ENCODE data around the gene ZFAND5. TPM values are rescaled to one million over a fixed set of nuclear protein-coding genes. Genes with fewer than 3 reads are reported as not detected.
A peak's percentile ranks its signal among the peaks of the same experiment; 100 is the strongest.

The ZFAND5 gene
- total and polyA plus RNA-seq, 2 of the 13 experiments (the other 11 are each of a cell fraction or from before 2014, with no cell fraction given): 53.4 to 60.2 TPM

DNA sequence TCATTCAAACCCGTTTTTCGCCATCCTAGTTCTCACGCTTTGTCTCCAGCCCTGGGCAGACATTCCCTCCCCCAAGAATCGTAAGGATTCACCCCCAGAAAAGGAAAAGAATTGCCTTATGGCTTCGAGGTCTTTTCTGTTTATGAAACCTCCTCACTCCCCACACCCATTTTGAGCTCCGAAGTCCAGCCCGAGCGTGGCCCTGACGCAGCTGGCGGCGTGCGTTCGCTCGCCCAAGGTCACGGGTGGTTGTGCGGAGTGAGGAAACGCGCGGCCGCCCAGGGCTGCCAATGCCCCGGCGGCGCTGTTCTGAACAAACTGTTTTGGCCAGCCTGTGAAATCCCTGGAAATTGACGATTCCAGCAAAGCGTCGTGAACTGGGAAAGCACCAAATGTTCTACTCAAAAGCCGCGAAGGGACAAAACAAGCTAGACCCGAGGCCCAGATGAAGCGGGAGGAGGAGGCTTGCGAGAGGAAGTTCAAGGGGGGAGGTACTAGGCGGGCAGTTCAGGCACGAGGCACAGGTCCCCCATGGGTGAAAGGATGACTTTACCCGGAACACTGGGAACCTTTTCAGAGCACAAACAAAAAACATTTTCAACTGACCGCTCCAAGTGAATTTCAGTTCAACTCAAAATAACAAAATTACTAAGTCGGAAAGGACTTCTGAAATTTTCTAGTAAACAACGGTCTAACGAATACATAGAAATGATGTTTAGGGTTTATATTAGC, 683 bp upstream of the ZFAND5 start (continued):
- TF ChIP-seq ZNF841 (CRISPR knock-in tag; IDR thresholded peaks at IDR 0.05; ENCODE audit: borderline replicate concordance) (no peak), NR2F2 (IDR thresholded peaks at IDR 0.05; ENCODE audit: borderline replicate concordance, low read depth) (no peak), MAZ (IDR thresholded peaks at IDR 0.05; ENCODE audit: borderline replicate concordance, low read depth, low read length) (no peak), MAZ (CRISPR knock-in tag; IDR thresholded peaks at IDR 0.05; ENCODE audit: low read depth) (no peak), RNF2 (conservative IDR thresholded peaks at IDR 0.05; ENCODE audit: low read depth) (peak; percentile 82), ZNF792 (CRISPR knock-in tag; IDR thresholded peaks at IDR 0.05) (no peak), ZNF543 (CRISPR knock-in tag; IDR thresholded peaks at IDR 0.05) (0 out of 2 replicates have a peak, but pooled peaks have one; percentile 30), RBM22 (optimal IDR thresholded peaks at IDR 0.05; ENCODE audit: low read length) (no peak), ZFP36L2 (CRISPR knock-in tag; IDR thresholded peaks at IDR 0.05) (no peak), ATAD3A (CRISPR knock-in tag; IDR thresholded peaks at IDR 0.05) (no peak), ZNF75D (CRISPR knock-in tag; IDR thresholded peaks at IDR 0.05; ENCODE audit: borderline replicate concordance) (no peak), RFX3 (CRISPR knock-in tag; IDR thresholded peaks at IDR 0.05) (no peak), ZNF282 (IDR thresholded peaks at IDR 0.05; ENCODE audit: partially characterized antibody) (no peak), TCF12 (IDR thresholded peaks at IDR 0.05) (no peak), TCF12 (CRISPR knock-in tag; IDR thresholded peaks at IDR 0.05) (no peak), ZNF607 (CRISPR knock-in tag; IDR thresholded peaks at IDR 0.05; ENCODE audit: borderline replicate concordance) (no peak), IRF2 (CRISPR knock-in tag; IDR thresholded peaks at IDR 0.05) (no peak), ZFP41 (CRISPR knock-in tag; IDR thresholded peaks at IDR 0.05; ENCODE audit: borderline replicate concordance) (no peak), GTF2F1 (IDR thresholded peaks at IDR 0.05; ENCODE audit: low read length) (no peak), SATB2 (CRISPR knock-in tag; IDR thresholded peaks at IDR 0.05) (no peak), ZFAT (CRISPR knock-in tag; conservative IDR thresholded peaks at IDR 0.05) (no peak), WIZ (CRISPR knock-in tag; IDR thresholded peaks at IDR 0.05) (no peak), TGIF2 (CRISPR knock-in tag; IDR thresholded peaks at IDR 0.05) (no peak), KMT2B (CRISPR knock-in tag; IDR thresholded peaks at IDR 0.05) (no peak), ZFP82 (CRISPR knock-in tag; IDR thresholded peaks at IDR 0.05; ENCODE audit: borderline replicate concordance) (0 out of 2 replicates have a peak, but pooled peaks have one; percentile 20)
- TF ChIP-seq, protein P1, sequence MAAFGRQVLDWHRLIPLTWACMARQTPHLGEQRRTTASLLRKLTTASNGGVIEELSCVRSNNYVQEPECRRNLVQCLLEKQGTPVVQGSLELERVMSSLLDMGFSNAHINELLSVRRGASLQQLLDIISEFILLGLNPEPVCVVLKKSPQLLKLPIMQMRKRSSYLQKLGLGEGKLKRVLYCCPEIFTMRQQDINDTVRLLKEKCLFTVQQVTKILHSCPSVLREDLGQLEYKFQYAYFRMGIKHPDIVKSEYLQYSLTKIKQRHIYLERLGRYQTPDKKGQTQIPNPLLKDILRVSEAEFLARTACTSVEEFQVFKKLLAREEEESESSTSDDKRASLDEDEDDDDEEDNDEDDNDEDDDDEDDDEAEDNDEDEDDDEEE (CRISPR knock-in tag; IDR thresholded peaks at IDR 0.05): no peak
- TF ChIP-seq, protein P2, sequence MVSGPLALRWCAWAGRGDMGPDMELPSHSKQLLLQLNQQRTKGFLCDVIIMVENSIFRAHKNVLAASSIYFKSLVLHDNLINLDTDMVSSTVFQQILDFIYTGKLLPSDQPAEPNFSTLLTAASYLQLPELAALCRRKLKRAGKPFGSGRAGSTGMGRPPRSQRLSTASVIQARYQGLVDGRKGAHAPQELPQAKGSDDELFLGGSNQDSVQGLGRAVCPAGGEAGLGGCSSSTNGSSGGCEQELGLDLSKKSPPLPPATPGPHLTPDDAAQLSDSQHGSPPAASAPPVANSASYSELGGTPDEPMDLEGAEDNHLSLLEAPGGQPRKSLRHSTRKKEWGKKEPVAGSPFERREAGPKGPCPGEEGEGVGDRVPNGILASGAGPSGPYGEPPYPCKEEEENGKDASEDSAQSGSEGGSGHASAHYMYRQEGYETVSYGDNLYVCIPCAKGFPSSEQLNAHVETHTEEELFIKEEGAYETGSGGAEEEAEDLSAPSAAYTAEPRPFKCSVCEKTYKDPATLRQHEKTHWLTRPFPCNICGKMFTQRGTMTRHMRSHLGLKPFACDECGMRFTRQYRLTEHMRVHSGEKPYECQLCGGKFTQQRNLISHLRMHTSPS (CRISPR knock-in tag; IDR thresholded peaks at IDR 0.05; ENCODE audit: low read depth): no peak
- TF ChIP-seq, protein P3, sequence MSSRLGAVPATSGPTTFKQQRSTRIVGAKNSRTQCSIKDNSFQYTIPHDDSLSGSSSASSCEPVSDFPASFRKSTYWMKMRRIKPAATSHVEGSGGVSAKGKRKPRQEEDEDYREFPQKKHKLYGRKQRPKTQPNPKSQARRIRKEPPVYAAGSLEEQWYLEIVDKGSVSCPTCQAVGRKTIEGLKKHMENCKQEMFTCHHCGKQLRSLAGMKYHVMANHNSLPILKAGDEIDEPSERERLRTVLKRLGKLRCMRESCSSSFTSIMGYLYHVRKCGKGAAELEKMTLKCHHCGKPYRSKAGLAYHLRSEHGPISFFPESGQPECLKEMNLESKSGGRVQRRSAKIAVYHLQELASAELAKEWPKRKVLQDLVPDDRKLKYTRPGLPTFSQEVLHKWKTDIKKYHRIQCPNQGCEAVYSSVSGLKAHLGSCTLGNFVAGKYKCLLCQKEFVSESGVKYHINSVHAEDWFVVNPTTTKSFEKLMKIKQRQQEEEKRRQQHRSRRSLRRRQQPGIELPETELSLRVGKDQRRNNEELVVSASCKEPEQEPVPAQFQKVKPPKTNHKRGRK (CRISPR knock-in tag; IDR thresholded peaks at IDR 0.05): peak; percentile 36; the same call in 1 of the 2 replicates
- TF ChIP-seq, protein P4, sequence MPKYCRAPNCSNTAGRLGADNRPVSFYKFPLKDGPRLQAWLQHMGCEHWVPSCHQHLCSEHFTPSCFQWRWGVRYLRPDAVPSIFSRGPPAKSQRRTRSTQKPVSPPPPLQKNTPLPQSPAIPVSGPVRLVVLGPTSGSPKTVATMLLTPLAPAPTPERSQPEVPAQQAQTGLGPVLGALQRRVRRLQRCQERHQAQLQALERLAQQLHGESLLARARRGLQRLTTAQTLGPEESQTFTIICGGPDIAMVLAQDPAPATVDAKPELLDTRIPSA (CRISPR knock-in tag; IDR thresholded peaks at IDR 0.05; ENCODE audit: borderline replicate concordance): no peak

Data from HepG2 (cell line).